GM18867 (cell line): ENCODE measurements around the gene SEMA5A.
A peak's percentile ranks its signal among the peaks of the same experiment; 100 is the strongest.

Experiments used
- ATAC-seq: cut with Tn5 transposase; IDR thresholded peaks from one replicate; pipeline ENCODE4 v1.9.1; 2021; ENCODE audit warnings: mild to moderate bottlenecking, moderate library complexity; ENCODE audit not compliant: unreplicated experiment

SEMA5A gene

DNA sequence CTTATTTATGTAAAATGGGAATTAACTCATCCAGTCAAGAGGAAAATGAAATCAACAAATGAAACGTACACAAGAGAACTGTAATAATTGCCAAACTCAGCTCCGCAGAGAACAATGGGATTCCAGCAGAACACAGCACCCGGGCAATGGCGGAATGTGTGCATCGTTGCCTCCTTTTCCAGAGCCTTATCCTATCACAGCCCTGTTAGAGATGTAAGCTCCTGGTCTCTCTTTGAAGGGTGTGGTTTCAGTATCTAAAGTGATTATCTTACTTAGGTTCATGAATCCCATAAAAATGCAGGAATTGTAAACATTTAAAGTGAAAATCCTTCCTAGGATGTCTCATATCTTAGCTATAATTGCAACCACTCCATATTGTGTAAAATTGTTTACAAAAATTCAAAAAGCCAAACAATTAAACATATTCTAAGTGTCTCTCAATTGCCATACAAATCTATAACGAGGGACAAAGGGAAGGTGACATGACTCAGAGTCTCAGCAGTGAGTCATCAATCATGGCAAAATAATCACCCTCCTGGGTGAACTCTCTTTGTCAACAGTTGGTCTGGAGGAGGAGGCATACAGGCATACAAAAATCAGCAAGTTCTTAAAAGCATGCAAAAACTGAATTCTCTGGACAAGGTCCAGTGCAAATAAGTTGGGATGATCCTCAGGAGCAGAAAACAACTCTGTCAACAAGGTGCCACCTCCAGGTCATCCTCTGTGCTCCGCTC lies 22.6 kb downstream of the SEMA5A start:
- no peak for ATAC-seq

DNA sequence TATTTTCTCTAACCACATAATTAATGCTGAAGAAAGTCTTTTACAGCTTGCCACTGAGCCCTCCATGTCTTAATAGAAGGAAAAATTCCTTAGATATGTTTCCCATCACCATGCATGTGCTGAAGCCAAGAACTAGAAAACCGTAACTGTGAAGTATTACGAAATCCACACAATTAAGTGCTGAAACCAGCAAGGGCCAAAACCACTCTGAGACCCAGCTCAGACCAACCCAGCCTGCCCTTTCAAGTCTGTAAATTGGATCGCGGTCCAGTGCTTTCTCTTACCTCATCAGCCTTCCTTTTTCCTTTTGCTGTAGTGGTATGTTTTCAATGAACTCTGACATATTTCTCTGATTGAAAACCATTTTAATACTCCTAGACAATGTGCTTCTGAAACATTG lies 26.3 kb downstream of the SEMA5A start:
- ATAC-seq, result no peak

- no peak for ATAC-seq
Measured at GRCh38 chr5:9516591-9516990, 29.3 kb downstream of the SEMA5A start.

GRCh38 chr5:9515436-9515835 lies 30.4 kb downstream of the SEMA5A start:
- no peak for ATAC-seq

DNA sequence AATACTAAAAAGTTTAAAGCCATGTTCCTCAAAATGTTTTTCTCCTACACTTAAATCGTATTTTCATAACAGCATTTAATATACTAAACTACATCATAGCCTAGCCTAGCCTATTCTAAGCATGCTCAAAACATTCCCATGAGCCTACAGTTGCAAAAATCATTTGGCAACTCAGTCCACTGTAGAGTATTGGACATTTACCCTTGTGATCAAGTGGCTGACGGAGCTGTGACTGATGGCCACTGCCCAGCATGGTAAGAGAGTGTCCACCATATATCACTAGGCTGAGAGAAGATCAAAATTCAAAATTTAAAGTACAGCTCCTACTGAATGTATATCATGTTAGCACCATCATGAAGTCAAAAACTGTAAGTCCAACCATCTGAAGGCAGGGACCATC lies 30.9 kb downstream of the SEMA5A start:
- ATAC-seq, result no peak

- ATAC-seq, result no peak
Measured at GRCh38 chr5:9513827-9514226, 32.0 kb downstream of the SEMA5A start.

GRCh38 chr5:9512457-9512856 lies 33.4 kb downstream of the SEMA5A start:
- no peak for ATAC-seq

DNA sequence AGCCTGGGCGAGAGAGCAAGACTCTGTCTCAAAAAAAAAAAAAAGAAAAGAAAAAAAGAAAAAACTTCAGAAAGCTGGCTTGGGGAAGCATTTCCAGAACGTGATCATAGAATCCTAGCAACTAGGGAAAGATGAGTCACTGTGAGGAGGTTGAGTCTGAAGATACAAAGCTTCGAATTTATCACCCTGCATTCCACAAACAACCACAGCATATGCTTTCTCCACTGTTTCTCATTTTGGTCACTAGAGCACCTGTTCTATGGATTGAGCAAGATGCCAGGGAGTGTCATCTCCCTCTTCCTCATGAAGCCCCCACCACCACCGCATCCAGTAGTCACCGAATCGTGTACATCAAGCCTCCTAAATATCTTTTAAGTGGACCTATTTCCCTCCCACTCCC lies 37.9 kb downstream of the SEMA5A start:
- no peak for ATAC-seq

DNA sequence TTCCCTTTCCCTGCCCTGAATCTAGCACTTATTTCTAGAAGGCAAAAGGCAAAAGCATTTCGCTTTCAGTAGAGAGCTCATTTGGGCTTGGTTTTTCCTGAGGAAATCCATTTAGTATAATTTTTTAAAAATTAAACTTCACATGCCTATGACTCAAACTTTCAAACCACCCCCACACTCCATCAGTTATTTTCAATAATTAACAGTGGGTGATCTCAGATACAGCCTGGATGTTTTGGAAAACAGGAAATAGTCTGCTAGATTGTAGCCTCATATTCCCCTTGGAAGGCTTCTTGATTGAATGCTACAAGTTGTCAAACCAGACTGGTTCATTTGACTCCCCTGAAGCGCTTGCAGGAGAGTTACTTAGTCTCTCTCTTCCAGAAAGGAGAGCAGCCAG lies 40.6 kb downstream of the SEMA5A start:
- ATAC-seq, result no peak

DNA sequence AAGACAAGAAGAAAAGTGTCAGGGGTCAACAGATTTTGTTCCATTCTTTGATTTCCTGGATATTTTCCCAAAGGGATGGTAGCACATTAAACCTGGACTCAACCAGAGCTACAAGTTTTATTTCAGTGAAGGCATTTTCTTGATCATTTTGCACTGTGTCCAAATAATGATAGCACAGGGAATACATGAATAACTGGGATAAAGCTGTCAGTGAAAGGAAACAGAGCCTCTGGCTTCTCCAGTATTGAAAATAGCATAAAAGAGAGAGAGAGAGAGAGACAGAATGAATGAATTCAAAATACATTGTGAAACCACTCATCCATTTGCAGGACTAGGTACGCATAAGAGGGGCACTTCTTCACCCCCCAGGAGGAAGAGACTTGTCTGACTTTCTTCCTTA lies 43.0 kb downstream of the SEMA5A start:
- ATAC-seq, result no peak

DNA sequence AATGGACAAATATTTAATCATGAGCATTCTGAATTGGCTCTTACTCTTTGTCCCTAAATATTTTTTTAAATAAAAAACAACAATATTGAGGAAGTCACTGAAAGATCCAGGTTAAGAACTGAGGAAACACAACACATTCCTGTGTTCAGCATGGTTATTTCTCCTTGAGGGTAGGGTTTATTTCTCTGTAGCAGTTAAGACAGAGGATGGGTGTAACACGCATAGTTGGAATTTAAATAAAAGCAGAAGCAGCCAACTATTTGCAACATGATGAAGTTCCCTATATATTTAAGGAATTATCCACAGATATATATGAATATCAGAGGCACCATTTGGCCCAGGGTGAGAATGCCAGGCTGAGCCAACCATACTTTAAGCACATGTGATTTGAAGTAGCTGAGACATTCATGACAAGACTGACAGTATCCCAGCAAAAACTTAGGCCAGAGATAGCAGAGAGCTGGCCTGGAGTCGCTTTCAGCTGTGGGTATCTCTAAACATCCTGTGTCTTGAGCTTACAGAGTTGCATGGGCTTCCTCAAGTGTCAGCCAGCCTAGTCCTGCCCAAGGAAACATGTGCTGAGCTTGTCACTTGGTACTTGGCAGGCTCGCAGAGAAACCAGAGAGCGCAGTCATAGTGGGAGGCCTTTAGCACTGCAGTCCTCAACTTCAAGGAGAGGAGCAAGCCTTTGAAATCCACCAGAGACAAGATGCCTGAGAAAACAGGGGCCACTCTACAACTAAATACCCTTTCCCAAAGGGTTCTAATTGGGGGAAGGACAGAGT lies 43.6 kb downstream of the SEMA5A start:
- no peak for ATAC-seq

DNA sequence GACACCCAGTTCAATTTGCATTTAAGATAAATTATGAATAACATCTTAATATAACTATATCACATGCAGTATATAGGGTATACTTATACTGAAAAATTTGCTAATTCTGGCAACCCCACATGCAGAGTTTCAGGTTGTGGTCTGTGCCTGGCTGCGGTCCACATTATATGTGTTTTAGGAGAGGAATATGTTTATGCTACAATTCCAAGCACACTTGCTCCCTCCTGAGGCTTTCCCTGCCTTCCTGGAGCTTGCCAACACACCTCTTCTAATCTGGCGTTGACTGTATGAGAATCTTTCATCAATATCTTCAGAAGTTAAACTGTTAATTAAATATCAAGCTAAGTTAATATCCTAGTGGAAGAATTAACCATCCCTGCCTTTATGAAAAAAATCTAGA lies 45.2 kb downstream of the SEMA5A start:
- no peak for ATAC-seq

GRCh38 chr5:9500193-9500592 lies 45.7 kb downstream of the SEMA5A start:
- no peak for ATAC-seq

DNA sequence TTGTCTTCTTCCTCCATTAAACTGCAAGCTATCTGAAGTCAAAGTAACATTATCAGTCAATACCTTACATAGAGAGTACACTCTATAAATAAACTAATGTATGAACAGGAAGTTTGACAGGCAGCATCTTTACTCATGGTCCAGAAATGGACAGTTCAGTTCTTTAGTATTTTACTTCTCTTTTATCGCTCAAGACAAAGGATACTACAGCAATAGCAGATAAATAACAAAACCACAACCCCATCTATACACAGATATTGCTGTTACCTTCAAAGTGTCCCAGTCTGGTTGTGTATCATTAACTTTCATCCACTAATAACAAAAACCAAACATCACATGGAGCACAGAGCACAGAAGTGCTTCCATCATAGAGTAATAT lies 46.4 kb downstream of the SEMA5A start:
- ATAC-seq, result no peak

- ATAC-seq, result peak; percentile 62
Measured at GRCh38 chr5:9498541-9499497, 47.1 kb downstream of the SEMA5A start.

DNA sequence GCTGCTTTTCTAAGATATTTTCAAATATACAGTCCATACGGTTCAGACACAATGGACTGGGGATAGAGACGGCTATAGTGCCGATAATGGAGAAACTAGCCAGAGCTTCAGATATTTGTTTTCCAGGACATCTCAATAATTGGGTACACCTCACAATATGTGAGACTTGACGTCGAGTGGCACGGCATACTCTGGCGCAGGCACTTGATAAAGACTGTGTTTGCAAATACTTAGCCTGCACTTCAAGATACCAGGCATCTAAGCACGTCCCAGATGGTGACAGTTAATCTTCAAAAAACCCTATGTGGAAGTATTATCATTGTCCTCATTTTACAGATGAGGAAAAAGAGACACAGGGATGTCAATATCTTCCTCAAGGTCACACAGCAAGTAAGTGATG lies 48.5 kb downstream of the SEMA5A start:
- no peak for ATAC-seq

GRCh38 chr5:9496801-9497200 lies 49.1 kb downstream of the SEMA5A start:
- no peak for ATAC-seq

GRCh38 chr5:9495121-9495520 lies 50.8 kb downstream of the SEMA5A start:
- ATAC-seq, result no peak

DNA sequence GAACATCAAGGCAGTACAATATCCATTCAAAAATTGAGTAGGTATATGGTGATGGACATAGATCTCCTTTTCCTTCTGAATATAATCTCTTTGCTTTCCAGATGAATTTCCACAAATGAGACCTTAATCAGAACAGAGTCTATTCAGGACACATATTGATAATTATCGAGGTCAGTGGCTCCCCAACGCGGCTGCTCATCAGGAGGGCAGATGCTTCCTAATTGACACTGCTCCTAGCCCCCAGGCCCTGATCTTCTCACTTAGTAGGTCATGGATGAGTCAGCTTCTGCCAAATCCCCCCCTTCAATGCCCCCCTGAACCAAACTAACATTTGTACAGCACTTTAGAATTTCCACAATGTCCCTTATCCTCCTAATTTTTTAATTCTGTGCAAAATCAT lies 51.6 kb downstream of the SEMA5A start:
- ATAC-seq, result no peak

GRCh38 chr5:9490494-9491097 lies 55.3 kb downstream of the SEMA5A start:
- no peak for ATAC-seq

- no peak for ATAC-seq
Measured at GRCh38 chr5:9483779-9484178, 62.1 kb downstream of the SEMA5A start.
